ENCODE data around the gene FMNL2. TPM values are rescaled to one million over a fixed set of nuclear protein-coding genes. Genes with fewer than 3 reads are reported as not detected.

FMNL2 gene
- total RNA-seq, 1 experiment from 2014 or later = 33.6 TPM

GRCh38 chr2:152304836-152305235 is 30.1 kb upstream of the FMNL2 start:
- no TSS peak for BruUV-seq (replicated peaks)
- Histone ChIP-seq H3K9me3 (ENCODE audit: control insufficient read depth, insufficient read depth, low read depth, low read length) (no peaks in the 10 kb centered on the region), H3K27ac (ENCODE audit: low read length) (no peak overlapping the region), H3K27me3 (ENCODE audit: control insufficient read depth, insufficient read depth, low read length) (no peaks in the 10 kb centered on the region), H3K4me3 (ENCODE audit: low read depth in 2 of 2, low read length in 2 of 2) (no peak overlapping the region), H3K4me1 (ENCODE audit: control insufficient read depth, insufficient read depth, low read length) (peaks cover 6% of the 10 kb centered on the region; the same call in 1 of the 2 replicates), H3K36me3 (ENCODE audit: control insufficient read depth, insufficient read depth, low read length) (no peaks in the 10 kb centered on the region)
- no peak for DNase-seq (ENCODE audit: low read depth, low spot score)
- intact Hi-C loops (cut with micrococcal nuclease; ENCODE audit: unreplicated experiment) (no loop called here), in situ Hi-C loops (cut with HindIII; ENCODE audit: low pct_unique_long_range_greater_than_20kb, low sequenced_read_pairs) (no loop called here)
- no peak for TF ChIP-seq CTCF (IDR thresholded peaks at IDR 0.05)
- TF ChIP-seq, protein P1, sequence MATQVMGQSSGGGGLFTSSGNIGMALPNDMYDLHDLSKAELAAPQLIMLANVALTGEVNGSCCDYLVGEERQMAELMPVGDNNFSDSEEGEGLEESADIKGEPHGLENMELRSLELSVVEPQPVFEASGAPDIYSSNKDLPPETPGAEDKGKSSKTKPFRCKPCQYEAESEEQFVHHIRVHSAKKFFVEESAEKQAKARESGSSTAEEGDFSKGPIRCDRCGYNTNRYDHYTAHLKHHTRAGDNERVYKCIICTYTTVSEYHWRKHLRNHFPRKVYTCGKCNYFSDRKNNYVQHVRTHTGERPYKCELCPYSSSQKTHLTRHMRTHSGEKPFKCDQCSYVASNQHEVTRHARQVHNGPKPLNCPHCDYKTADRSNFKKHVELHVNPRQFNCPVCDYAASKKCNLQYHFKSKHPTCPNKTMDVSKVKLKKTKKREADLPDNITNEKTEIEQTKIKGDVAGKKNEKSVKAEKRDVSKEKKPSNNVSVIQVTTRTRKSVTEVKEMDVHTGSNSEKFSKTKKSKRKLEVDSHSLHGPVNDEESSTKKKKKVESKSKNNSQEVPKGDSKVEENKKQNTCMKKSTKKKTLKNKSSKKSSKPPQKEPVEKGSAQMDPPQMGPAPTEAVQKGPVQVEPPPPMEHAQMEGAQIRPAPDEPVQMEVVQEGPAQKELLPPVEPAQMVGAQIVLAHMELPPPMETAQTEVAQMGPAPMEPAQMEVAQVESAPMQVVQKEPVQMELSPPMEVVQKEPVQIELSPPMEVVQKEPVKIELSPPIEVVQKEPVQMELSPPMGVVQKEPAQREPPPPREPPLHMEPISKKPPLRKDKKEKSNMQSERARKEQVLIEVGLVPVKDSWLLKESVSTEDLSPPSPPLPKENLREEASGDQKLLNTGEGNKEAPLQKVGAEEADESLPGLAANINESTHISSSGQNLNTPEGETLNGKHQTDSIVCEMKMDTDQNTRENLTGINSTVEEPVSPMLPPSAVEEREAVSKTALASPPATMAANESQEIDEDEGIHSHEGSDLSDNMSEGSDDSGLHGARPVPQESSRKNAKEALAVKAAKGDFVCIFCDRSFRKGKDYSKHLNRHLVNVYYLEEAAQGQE (IDR thresholded peaks at IDR 0.05; ENCODE audit: insufficient read depth in 1 of 2, low read depth in 2 of 2, low read length in 1 of 2) = no peak
- no peak for TF ChIP-seq SIN3A (IDR thresholded peaks at IDR 0.05; ENCODE audit: borderline replicate concordance, insufficient read depth, low read depth, low read length)
- no peak for TF ChIP-seq TCF7L2 (IDR thresholded peaks at IDR 0.05; ENCODE audit: low read depth, low read length)
- TF ChIP-seq POLR2AphosphoS5 (IDR thresholded peaks at IDR 0.05; ENCODE audit: low read depth, low read length) = no peak
- CTCF ChIA-PET = no interaction called here
- no peak for ATAC-seq
- POLR2A ChIA-PET = no interaction called here

GRCh38 chr2:152307863-152308262 is 27.1 kb upstream of the FMNL2 start:
- Histone ChIP-seq H3K36me3 (ENCODE audit: control insufficient read depth, insufficient read depth, low read length) (no peaks in the 10 kb centered on the region), H3K4me1 (ENCODE audit: control insufficient read depth, insufficient read depth, low read length) (peaks cover 6% of the 10 kb centered on the region; the same call in 1 of the 2 replicates), H3K9me3 (ENCODE audit: control insufficient read depth, insufficient read depth, low read depth, low read length) (no peaks in the 10 kb centered on the region), H3K27ac (ENCODE audit: low read length) (no peak overlapping the region), H3K27me3 (ENCODE audit: control insufficient read depth, insufficient read depth, low read length) (no peaks in the 10 kb centered on the region), H3K4me3 (ENCODE audit: low read depth in 2 of 2, low read length in 2 of 2) (no peak overlapping the region)
- BruUV-seq (replicated peaks) = no TSS peak
- intact Hi-C loops (cut with micrococcal nuclease; ENCODE audit: unreplicated experiment) (no loop called here), in situ Hi-C loops (cut with HindIII; ENCODE audit: low pct_unique_long_range_greater_than_20kb, low sequenced_read_pairs) (no loop called here)
- ATAC-seq (no peak), DNase-seq (ENCODE audit: low read depth, low spot score) (no peak)
- ChIA-PET POLR2A (no interaction called here), CTCF (no interaction called here)
- no peak for TF ChIP-seq POLR2AphosphoS5 (IDR thresholded peaks at IDR 0.05; ENCODE audit: low read depth, low read length)
- no peak for TF ChIP-seq CTCF (IDR thresholded peaks at IDR 0.05)
- no peak for TF ChIP-seq SIN3A (IDR thresholded peaks at IDR 0.05; ENCODE audit: borderline replicate concordance, insufficient read depth, low read depth, low read length)
- TF ChIP-seq, protein P1 (IDR thresholded peaks at IDR 0.05; ENCODE audit: insufficient read depth in 1 of 2, low read depth in 2 of 2, low read length in 1 of 2) = no peak
- no peak for TF ChIP-seq TCF7L2 (IDR thresholded peaks at IDR 0.05; ENCODE audit: low read depth, low read length)

Data from Panc1 (cell line).